GM21825 (cell line): ENCODE results near the gene PNISR.
"Not testable (repeated sequence)": the region's sequence is repeated elsewhere in the genome, so short reads cannot be mapped to it uniquely, and the experiment has no call there.

ENCODE experiments used
- ATAC-seq: cut with Tn5 transposase; IDR thresholded peaks from one replicate; pipeline ENCODE4 v1.9.1; 2021; ENCODE audit warnings: mild to moderate bottlenecking, moderate library complexity; ENCODE audit not compliant: unreplicated experiment

Gene PNISR, protein sequence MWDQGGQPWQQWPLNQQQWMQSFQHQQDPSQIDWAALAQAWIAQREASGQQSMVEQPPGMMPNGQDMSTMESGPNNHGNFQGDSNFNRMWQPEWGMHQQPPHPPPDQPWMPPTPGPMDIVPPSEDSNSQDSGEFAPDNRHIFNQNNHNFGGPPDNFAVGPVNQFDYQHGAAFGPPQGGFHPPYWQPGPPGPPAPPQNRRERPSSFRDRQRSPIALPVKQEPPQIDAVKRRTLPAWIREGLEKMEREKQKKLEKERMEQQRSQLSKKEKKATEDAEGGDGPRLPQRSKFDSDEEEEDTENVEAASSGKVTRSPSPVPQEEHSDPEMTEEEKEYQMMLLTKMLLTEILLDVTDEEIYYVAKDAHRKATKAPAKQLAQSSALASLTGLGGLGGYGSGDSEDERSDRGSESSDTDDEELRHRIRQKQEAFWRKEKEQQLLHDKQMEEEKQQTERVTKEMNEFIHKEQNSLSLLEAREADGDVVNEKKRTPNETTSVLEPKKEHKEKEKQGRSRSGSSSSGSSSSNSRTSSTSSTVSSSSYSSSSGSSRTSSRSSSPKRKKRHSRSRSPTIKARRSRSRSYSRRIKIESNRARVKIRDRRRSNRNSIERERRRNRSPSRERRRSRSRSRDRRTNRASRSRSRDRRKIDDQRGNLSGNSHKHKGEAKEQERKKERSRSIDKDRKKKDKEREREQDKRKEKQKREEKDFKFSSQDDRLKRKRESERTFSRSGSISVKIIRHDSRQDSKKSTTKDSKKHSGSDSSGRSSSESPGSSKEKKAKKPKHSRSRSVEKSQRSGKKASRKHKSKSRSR

GRCh38 chr6:99424761-99425646 lies at the start of gene PNISR:
Gene PNISR (minus strand): TSS chr6:99425308. CDS start chr6:99414659, 10,649 bp downstream.
- ATAC-seq, result peak; percentile 87

- ATAC-seq, result no peak
Measured at GRCh38 chr6:99473730-99474129, 48.6 kb upstream of the PNISR start.

GRCh38 chr6:99471638-99472037 lies 46.5 kb upstream of the PNISR start:
- ATAC-seq, result no peak

- ATAC-seq, result no peak
Measured at GRCh38 chr6:99467509-99468106, 42.5 kb upstream of the PNISR start.

DNA sequence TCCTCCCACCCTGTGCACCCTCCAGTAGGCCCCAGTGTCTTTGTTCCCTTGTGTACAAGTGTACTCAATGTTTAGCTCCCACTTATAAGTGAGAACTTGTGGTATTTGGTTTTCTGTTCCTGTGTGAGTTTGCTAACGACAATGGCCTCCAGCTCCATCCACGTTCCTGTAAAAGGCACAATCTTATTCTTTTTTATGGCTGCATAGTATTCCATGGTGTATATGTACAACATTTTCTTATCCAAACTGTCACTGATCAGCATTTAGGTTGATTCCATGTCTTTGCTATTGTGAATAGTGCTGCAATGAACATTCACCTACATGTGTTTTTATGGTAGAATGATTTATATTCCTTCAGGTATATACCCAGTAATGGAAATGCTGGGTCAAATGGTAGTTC lies 34.0 kb upstream of the PNISR start:
- not testable (repeated sequence) for ATAC-seq

- ATAC-seq, result no peak
Measured at GRCh38 chr6:99458319-99458718, 33.2 kb upstream of the PNISR start.

- no peak for ATAC-seq
Measured at GRCh38 chr6:99446076-99446475, 21.0 kb upstream of the PNISR start.

- ATAC-seq, result peak; percentile 78
Measured at GRCh38 chr6:99434702-99435530, 9.8 kb upstream of the PNISR start.

DNA sequence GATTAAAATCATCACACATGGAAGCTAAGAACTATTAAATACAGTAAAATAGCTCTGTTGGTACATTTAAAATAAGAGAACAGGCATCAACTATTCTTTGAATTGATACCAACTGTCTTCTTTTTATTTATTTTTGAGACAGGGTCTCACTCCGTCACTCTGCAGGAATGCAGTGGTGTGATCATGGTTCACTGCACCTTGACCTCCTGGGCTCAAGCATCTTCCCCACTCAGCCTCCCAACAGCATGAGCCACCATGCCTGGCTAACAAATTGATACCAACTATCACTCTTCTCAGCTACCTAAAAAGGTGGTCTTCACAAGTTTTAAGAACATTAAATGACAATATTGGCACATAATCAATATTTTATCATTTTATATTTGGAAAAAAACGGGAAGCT lies 7.8 kb upstream of the PNISR start:
- ATAC-seq, result no peak

DNA sequence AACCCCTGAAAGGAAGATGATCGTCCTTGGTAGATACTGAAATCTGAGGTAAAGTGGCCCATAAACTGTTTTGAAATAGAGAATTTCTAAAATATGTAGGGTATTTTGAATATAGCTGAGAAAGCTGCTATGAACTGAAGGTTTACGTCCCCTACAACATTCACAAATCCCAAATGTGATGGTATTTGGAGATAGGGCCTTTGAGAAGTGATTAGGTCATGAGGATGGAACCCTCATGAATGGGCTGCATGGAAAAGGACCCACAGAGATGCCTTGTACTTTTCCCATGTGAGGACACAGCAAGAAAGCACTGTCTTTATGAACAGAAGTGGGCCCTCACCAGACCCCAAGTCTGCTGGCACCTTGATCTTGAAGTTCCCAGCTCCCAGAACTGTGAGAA lies 6.8 kb upstream of the PNISR start:
- no peak for ATAC-seq

- ATAC-seq, result no peak
Measured at GRCh38 chr6:99427988-99428387, 2.9 kb upstream of the PNISR start.

GRCh38 chr6:99426451-99426757 lies 1.3 kb upstream of the PNISR start:
- no peak for ATAC-seq

DNA sequence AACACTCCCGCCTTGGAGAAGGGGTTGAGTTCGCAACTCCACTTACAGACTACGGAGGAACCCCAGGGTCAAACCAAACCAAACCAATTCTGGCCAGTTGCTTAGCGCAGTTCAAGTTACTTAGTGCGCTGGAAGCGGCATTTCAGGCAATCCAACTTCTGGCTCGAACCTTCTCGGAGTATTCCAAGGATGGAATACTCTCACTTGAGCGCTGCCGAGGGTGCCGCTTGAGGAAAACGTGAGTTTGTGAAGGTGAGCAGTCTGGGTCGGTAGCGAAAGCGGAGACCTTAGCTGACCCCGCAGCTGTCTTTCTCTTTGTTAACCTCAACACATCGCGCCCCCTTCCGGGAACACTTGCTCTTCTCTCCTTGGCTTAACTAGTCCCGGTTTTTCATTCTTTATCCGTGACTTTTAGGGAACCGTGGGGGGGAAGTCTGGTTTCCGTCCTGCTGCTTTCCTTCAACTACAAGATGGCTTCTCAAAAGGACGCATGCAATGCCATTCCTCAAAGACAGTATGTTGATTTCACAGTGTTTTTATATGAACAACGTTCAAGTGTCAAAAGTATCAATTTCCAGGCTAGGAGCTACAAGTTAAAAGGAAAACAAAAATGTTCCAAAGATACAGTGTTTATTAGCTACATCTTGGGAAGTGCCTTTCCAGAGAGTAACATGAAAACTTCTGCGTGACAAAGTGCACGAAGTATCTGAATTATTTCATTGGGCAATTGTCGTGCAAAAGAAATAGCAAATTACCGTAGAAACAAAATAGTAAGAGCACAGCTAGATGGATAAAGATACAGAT lies 741 bp upstream of the PNISR start:
- ATAC-seq, result peak; percentile 41

GRCh38 chr6:99424022-99424421 lies 1.1 kb downstream of the PNISR start:
- no peak for ATAC-seq

DNA sequence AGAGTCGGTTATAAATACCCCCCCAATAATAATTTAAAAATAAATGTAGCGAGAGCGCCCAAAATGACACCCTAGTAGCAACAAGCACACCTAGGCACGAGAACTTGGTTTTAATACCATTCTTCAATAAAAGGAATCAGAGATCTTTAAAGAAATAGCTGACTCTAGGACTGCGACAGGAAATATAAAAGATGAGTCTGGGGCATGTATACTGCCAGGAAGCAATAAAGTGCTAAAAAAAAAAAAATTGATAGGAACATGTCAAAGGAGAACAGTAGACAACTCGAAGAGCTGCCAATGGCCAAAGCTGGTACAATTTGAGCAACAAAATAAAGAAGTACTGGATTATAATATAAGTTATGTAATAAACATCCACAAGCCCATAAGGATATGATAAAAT lies 2.2 kb downstream of the PNISR start:
- no peak for ATAC-seq

GRCh38 chr6:99416892-99417767 lies 8.0 kb downstream of the PNISR start:
- peak; percentile 85 for ATAC-seq

GRCh38 chr6:99416226-99416625 lies 8.9 kb downstream of the PNISR start:
- ATAC-seq, result no peak

DNA sequence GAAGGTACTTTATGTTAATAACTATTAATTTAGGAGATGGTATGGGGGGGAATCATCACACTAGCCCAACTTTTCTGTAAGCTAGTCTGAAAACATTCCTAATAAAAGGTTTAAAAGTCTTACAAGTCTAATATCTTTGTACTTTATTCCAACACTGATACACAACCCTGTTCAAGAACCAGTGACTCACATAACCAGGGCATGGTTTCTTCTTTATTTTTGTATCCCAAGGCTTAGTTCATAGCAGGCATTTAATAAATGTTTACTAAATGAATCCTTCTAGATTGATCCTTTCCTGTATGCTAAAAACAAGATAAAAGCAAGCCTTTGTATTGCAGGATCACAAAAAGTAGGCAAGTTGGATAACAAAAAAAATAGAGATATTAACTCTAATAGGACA lies 9.7 kb downstream of the PNISR start:
- ATAC-seq, result no peak
